Stomach (tissue), 9 donors: Measurements from ENCODE around the gene TRAF3IP1. TPM values are rescaled to one million over a fixed set of nuclear protein-coding genes. Genes with fewer than 3 reads are reported as not detected.

Experiments used
- DNase-seq, 2 donors: peaks; one replicate each; pipeline versions ENCODE4 v3.0.0 to v3.0.0-alpha.2; 2013 to 2019
- H3K27ac ChIP-seq, 5 donors: fragments of 200-600 bp in 4 of 5; sonication (generic) in 4 of 5; one replicate each; pipeline ENCODE4 v1.5.1; 2013 to 2019; ENCODE audit warnings: mild to moderate bottlenecking in 1 of 5, moderate library complexity in 1 of 5
- H3K27me3 ChIP-seq, 3 donors: fragments of 200-600 bp; sonication (generic); one replicate each; pipeline ENCODE4 v1.5.1; 2017 to 2019; ENCODE audit warnings: mixed run types in 1 of 3
- H3K36me3 ChIP-seq, 4 donors: fragments of 200-600 bp; sonication (generic); 1 replicate in 3 of 4; 2 replicates in 1 of 4; pipeline ENCODE4 v1.5.1; 2016 to 2019
- H3K4me1 ChIP-seq, 4 donors: fragments of 200-600 bp; sonication (generic); one replicate each; pipeline ENCODE4 v1.5.1; 2016 to 2019
- H3K4me3 ChIP-seq, 4 donors: fragments of 200-600 bp; sonication (generic) in 3 of 4; one replicate each; pipeline ENCODE4 v1.5.1; 2016 to 2019; ENCODE audit warnings: mild to moderate bottlenecking in 1 of 4
- H3K9me3 ChIP-seq, 4 donors: fragments of 200-600 bp; sonication (generic); one replicate each; pipeline ENCODE4 v1.5.1; 2016 to 2019
- EP300 ChIP-seq: sonication (generic); formaldehyde crosslinking; IDR thresholded peaks from one replicate; pipeline ENCODE4 v1.6.1; 2017; ENCODE audit warnings: antibody characterized with exemption
- POLR2A ChIP-seq, 4 donors: fragments of 450-650 bp; IDR thresholded peaks; one replicate each; pipeline ENCODE4 v1.6.1; 2016; ENCODE audit warnings: antibody characterized with exemption in 4 of 4, control low read depth in 2 of 4, mild to moderate bottlenecking in 1 of 4, moderate library complexity in 1 of 4
- POLR2AphosphoS5 ChIP-seq, 3 donors: sonication (generic); formaldehyde crosslinking; IDR thresholded peaks; one replicate each; pipeline ENCODE4 v1.6.1; 2016; ENCODE audit warnings: antibody characterized with exemption in 3 of 3
- WGBS, 5 donors: extraction: QIAGEN DNeasy Blood & Tissue Kit in 3 of 5; methylation state at CpG; one replicate each; pipeline versions ENCODE4 v1.1.5 to v1.1.7; 2013 to 2018; 5-methylcytosine and 5-hydroxymethylcytosine counted together
- intact Hi-C: fragments of 100-400 bp; cut with DNase I; formaldehyde crosslinking; loops from one replicate; pipeline ENCODE4 v1.15.1; 2023; ENCODE audit warnings: low total_unique reads
- polyA plus RNA-seq, 3 donors: library from polyadenylated mRNA; stranded (reverse); fragments of 200-250 nt; gene quantifications; one replicate each; pipeline ENCODE4 v1.2.3, GENCODE V29; 2013
- small RNA-seq, 4 donors: library from RNA; depleted of rRNA; stranded (forward); fragments of <200 nt; gene quantifications; one replicate each; pipeline ENCODE3, GENCODE V24; 2016
- total RNA-seq, 5 donors: library from RNA; depleted of rRNA; stranded (reverse); fragments of >200 nt; gene quantifications; one replicate each; pipeline versions ENCODE4 v1.1.0 to v1.2.3, GENCODE V29; 2014 to 2016
- donor health status: healthy with polysubstance abuse.
- donor health status: Bipolar disorder and iron deficiency.
- donor health status: healthy.

The TRAF3IP1 gene
- total and polyA plus RNA-seq, 8 donors: 0.58 to 21.1 (median 10.8) TPM

- Histone ChIP-seq H3K36me3 (peaks cover 47 to 79% (median 78%) of the 10 kb centered on the region in 4 donors), H3K9me3 (no peaks in the 10 kb centered on the region), H3K27me3 (no peaks in the 10 kb centered on the region), H3K4me3 (no peak overlapping the region), H3K27ac (peak overlapping the region in 1 of 5 donors; percentile 41), H3K4me1 (peaks cover 0 to 7% (median 2%) of the 10 kb centered on the region in 4 donors)
- intact Hi-C loops: no loop called here
- peak in 1 of 2 donors; percentile 25 for DNase-seq
- 85 to 89% (median 87%) methylated on average over 9 of the region's 9 CpGs for WGBS, 5 donors
- TF ChIP-seq POLR2AphosphoS5 (IDR thresholded peaks at IDR 0.05): peak in 1 of 3 donors; percentile 17
- no peak for TF ChIP-seq POLR2A (IDR thresholded peaks at IDR 0.05)
Observed at GRCh38 chr2:238449909-238450417, 129.6 kb downstream of the TRAF3IP1 start.

GRCh38 chr2:238450440-238450861 lies 130.1 kb downstream of the TRAF3IP1 start:
- Histone ChIP-seq H3K4me1 (peaks cover 0 to 7% (median 2%) of the 10 kb centered on the region in 4 donors), H3K4me3 (no peak overlapping the region), H3K9me3 (peaks cover 0 to under 1% (median 0%) of the 10 kb centered on the region in 4 donors), H3K27me3 (no peaks in the 10 kb centered on the region), H3K27ac (peak overlapping the region in 1 of 5 donors; percentile 36), H3K36me3 (peaks cover 42 to 74% (median 73%) of the 10 kb centered on the region in 4 donors)
- WGBS, 5 donors: 90 to 94% (median 93%) methylated on average over 11 of the region's 11 CpGs
- DNase-seq: no peak
- intact Hi-C loops: no loop called here
- TF ChIP-seq EP300: no peak

Small RNA genes within 50 kb of the gene (small RNA-seq; reads per million reads assigned to genes)
- 0 reads per million in 4 donors for gene RNU6-234P

Other genes starting within 250 kb of the TRAF3IP1 start
- gene ESPNL, start 220.2 kb upstream of the TRAF3IP1 start, total RNA-seq: 1 to 10 TPM in 1 of 5 donors, under 1 TPM in 1, not detected in 3; 0.73 to 1.3 TPM
- gene ESPNL, start 220.2 kb upstream of the TRAF3IP1 start, polyA plus RNA-seq: under 1 TPM; 0.05 to 0.31 (median 0.25) TPM
- gene KLHL30, start 181.8 kb upstream of the TRAF3IP1 start, total RNA-seq: 1 to 10 TPM in 2 of 5 donors, under 1 TPM in 1, not detected in 2; 0.29 to 1.7 (median 1.3) TPM
- gene KLHL30, start 181.8 kb upstream of the TRAF3IP1 start, polyA plus RNA-seq: under 1 TPM; 0.06 to 0.46 (median 0.15) TPM
- gene ERFE, start 161.5 kb upstream of the TRAF3IP1 start, total RNA-seq: 1 to 10 TPM in 1 of 5 donors, under 1 TPM in 1, not detected in 3; 0.89 to 1.1 TPM
- under 1 TPM in 2 of 3 donors, not detected in 1; 0.13 to 0.75 TPM for gene ERFE, start 161.5 kb upstream of the TRAF3IP1 start, polyA plus RNA-seq
- gene ILKAP, start 116.8 kb upstream of the TRAF3IP1 start, total RNA-seq: 10 to 100 TPM; 20.4 to 59.4 (median 33.6) TPM
- 10 to 100 TPM; 37.1 to 55.1 (median 38.5) TPM for gene ILKAP, start 116.8 kb upstream of the TRAF3IP1 start, polyA plus RNA-seq
- 100 to 1,000 TPM in 1 of 5 donors, 10 to 100 TPM in 1, 1 to 10 TPM in 2, not detected in 1; 6.7 to 222 (median 45.5) TPM for gene HES6, start 80.5 kb upstream of the TRAF3IP1 start, total RNA-seq
- 10 to 100 TPM; 10.8 to 20.0 (median 17.0) TPM for gene HES6, start 80.5 kb upstream of the TRAF3IP1 start, polyA plus RNA-seq
- gene PER2, start 31.9 kb upstream of the TRAF3IP1 start, total RNA-seq: 100 to 1,000 TPM in 1 of 5 donors, 10 to 100 TPM in 4; 20.9 to 188 (median 40.8) TPM
- gene PER2, start 31.9 kb upstream of the TRAF3IP1 start, polyA plus RNA-seq: 1 to 10 TPM; 4.4 to 9.8 (median 7.3) TPM
- 10 to 100 TPM; 10.7 to 36.8 (median 20.6) TPM for gene ASB1, start 106.4 kb downstream of the TRAF3IP1 start, total RNA-seq
- 10 to 100 TPM; 15.4 to 20.6 (median 16.5) TPM for gene ASB1, start 106.4 kb downstream of the TRAF3IP1 start, polyA plus RNA-seq